CD4-positive, alpha-beta T cell (primary cell): ENCODE measurements around the gene SMYD3. TPM values are rescaled to one million over a fixed set of nuclear protein-coding genes. Genes with fewer than 3 reads are reported as not detected.

Source experiments
- ATAC-seq: fragments of 200-7000 bp; cut with Tn5 transposase; one replicate; pipeline ENCODE4 v1.10.0; 2022; ENCODE audit warnings: mild to moderate bottlenecking; ENCODE audit not compliant: poor library complexity
- CTCF ChIA-PET: fragments of 350-600 bp; sonication (Branson Sonifier 250); formaldehyde crosslinking; loops from one replicate; lab custom pipeline; 2021; ENCODE audit warnings: antibody characterized with exemption, inconsistent platforms; lab: Charles Lee
- POLR2A ChIA-PET: fragments of 350-600 bp; sonication (Branson Sonifier 250); formaldehyde crosslinking; loops from one replicate; lab custom pipeline; 2021; ENCODE audit warnings: antibody characterized with exemption, inconsistent platforms; lab: Charles Lee
- DNase-seq, 14 experiments: peaks; one replicate each; pipeline ENCODE4 v3.0.0-alpha.2; 2013 to 2020; ENCODE audit warnings: mixed read lengths in 2 of 14
- H3K27ac ChIP-seq, 2 donors: one replicate each; pipeline versions ENCODE4 v1.5.1 to v1.7.0; 2013; ENCODE audit warnings: low read length in 2 of 2, low read depth in 1 of 2, mild to moderate bottlenecking in 1 of 2
- H3K27me3 ChIP-seq, 2 experiments: 1 replicate in 1 of 2; 2 replicates in 1 of 2; pipeline versions ENCODE4 v1.6.1 to v1.7.0; 2013; ENCODE audit warnings: low read length in 2 of 2, control low read depth in 1 of 2, mild to moderate bottlenecking in 1 of 2, moderate library complexity in 1 of 2; ENCODE audit not compliant: insufficient read depth in 2 of 2, control insufficient read depth in 1 of 2
- H3K36me3 ChIP-seq: one replicate; pipeline ENCODE4 v1.6.1; 2013; ENCODE audit warnings: low read length, control low read depth; ENCODE audit not compliant: insufficient read depth
- H3K4me1 ChIP-seq: one replicate; pipeline ENCODE4 v1.6.1; 2013; ENCODE audit warnings: low read length, control low read depth; ENCODE audit not compliant: insufficient read depth
- H3K4me3 ChIP-seq: one replicate; pipeline ENCODE4 v1.5.1; 2013; ENCODE audit warnings: mild to moderate bottlenecking, low read length, moderate library complexity
- H3K9me3 ChIP-seq, 2 experiments: 1 replicate in 1 of 2; 2 replicates in 1 of 2; pipeline versions ENCODE4 v1.6.1 to v1.7.0; 2013; ENCODE audit warnings: low read length in 2 of 2, mild to moderate bottlenecking in 2 of 2, control low read depth in 1 of 2, moderate library complexity in 1 of 2; ENCODE audit not compliant: control insufficient read depth in 1 of 2, insufficient read depth in 1 of 2
- H3K27ac Mint-ChIP-seq: one replicate; pipeline ENCODE4 v1.8.0; 2020; ENCODE audit warnings: mixed read lengths
- H3K27me3 Mint-ChIP-seq: one replicate; pipeline ENCODE4 v1.8.0; 2021; ENCODE audit warnings: mixed read lengths
- H3K36me3 Mint-ChIP-seq: one replicate; pipeline ENCODE4 v1.8.0; 2021; ENCODE audit warnings: low read depth, mixed read lengths
- H3K4me1 Mint-ChIP-seq: one replicate; pipeline ENCODE4 v1.8.0; 2021; ENCODE audit warnings: low read depth, mixed read lengths
- H3K4me3 Mint-ChIP-seq: one replicate; pipeline ENCODE4 v1.8.0; 2020; ENCODE audit warnings: mild to moderate bottlenecking, mixed read lengths
- H3K9me3 Mint-ChIP-seq: one replicate; pipeline ENCODE4 v1.8.0; 2020; ENCODE audit warnings: mixed read lengths
- CTCF ChIP-seq: fragments of 200-600 bp; IDR thresholded peaks from one replicate; pipeline ENCODE4 v1.8.0; 2022; ENCODE audit warnings: antibody characterized with exemption, mild to moderate bottlenecking
- intact Hi-C, 2 experiments: fragments of 100-400 bp; cut with DNase I in 1 of 2; cut with micrococcal nuclease in 1 of 2; formaldehyde crosslinking; loops; one replicate each; pipeline versions ENCODE4 v1.15.1 to v1.9.0; 2023 to 2025; cut with DNase I, micrococcal nuclease
- total RNA-seq, 174 experiments: library from RNA in 2 of 174; stranded (reverse) in 2 of 174; gene quantifications; one replicate each; pipeline ENCODE4 v1.2.3 and lab custom pipeline; 2021 to 2026

The SMYD3 gene
- total RNA-seq, 2 experiments from 2014 or later, result 18.8 to 19.6 TPM

DNA sequence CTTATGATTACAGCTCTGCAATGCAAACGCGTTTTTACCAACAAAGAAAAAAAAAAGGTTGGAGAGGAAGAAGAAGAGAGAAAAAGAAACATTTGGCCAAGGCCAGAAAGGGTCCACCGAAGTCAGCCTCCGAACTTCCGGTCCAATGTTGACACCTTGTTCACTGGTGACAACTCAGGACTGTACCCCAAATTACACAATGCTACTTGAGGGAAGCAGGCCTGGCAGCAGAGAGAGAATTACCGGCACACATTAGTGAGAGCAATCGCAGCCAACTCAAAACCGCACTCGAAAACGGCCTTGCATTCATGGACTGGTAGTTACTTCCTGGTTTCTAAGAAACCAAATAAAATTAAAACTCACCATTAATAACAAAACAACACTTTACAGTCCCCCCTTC lies 699.8 kb downstream of the SMYD3 start:
- Mint-ChIP-seq H3K27ac (no peak overlapping the region), H3K4me3 (no peak overlapping the region), H3K27me3 (no peaks in the 10 kb centered on the region), H3K9me3 (no peaks in the 10 kb centered on the region), H3K4me1 (no peaks in the 10 kb centered on the region), H3K36me3 (no peaks in the 10 kb centered on the region)
- Histone ChIP-seq H3K4me1 (no peaks in the 10 kb centered on the region), H3K36me3 (no peaks in the 10 kb centered on the region), H3K27ac (no peak overlapping the region), H3K4me3 (no peak overlapping the region), H3K9me3 (no peaks in the 10 kb centered on the region), H3K27me3 (no peaks in the 10 kb centered on the region)
- ATAC-seq (no peak), DNase-seq (peak in 1 of 14 experiments; percentile 22)
- ChIA-PET POLR2A (no interaction called here), CTCF (no interaction called here)
- TF ChIP-seq CTCF, result no peak
- intact Hi-C loops, result no loop called here

GRCh38 chr1:245805532-245805931 lies 701.5 kb downstream of the SMYD3 start:
- H3K27me3 Mint-ChIP-seq, result no peaks in the 10 kb centered on the region
- no peak overlapping the region for H3K27ac Mint-ChIP-seq

GRCh38 chr1:245804696-245805095 lies 702.4 kb downstream of the SMYD3 start:
- no peaks in the 10 kb centered on the region for H3K4me1 Mint-ChIP-seq
- no peak overlapping the region for H3K4me3 Mint-ChIP-seq
- DNase-seq (no peak), ATAC-seq (no peak)
- CTCF ChIA-PET, result no interaction called here
- intact Hi-C loops, result no loop called here
- no peaks in the 10 kb centered on the region for H3K4me1 ChIP-seq
- H3K36me3 Mint-ChIP-seq, result peaks cover 5% of the 10 kb centered on the region
- no peaks in the 10 kb centered on the region for H3K9me3 Mint-ChIP-seq
- H3K4me3 ChIP-seq, result no peak overlapping the region
- H3K27me3 ChIP-seq, result no peaks in the 10 kb centered on the region
- no peaks in the 10 kb centered on the region for H3K27me3 Mint-ChIP-seq
- POLR2A ChIA-PET, result no interaction called here
- H3K27ac ChIP-seq, result no peak overlapping the region
- H3K9me3 ChIP-seq, result no peaks in the 10 kb centered on the region
- no peak overlapping the region for H3K27ac Mint-ChIP-seq
- no peaks in the 10 kb centered on the region for H3K36me3 ChIP-seq
- TF ChIP-seq CTCF, result no peak

More at GRCh38 chr1:245805532-245805931, 701.5 kb downstream of the SMYD3 start:
- no peaks in the 10 kb centered on the region for H3K4me1 ChIP-seq
- intact Hi-C loops, result no loop called here
- POLR2A ChIA-PET, result no interaction called here
- ATAC-seq (no peak), DNase-seq (no peak)
- no peak overlapping the region for H3K27ac ChIP-seq
- TF ChIP-seq CTCF, result no peak
- no peaks in the 10 kb centered on the region for H3K4me1 Mint-ChIP-seq
- no peaks in the 10 kb centered on the region for H3K9me3 ChIP-seq
- no peaks in the 10 kb centered on the region for H3K27me3 ChIP-seq
- H3K36me3 ChIP-seq, result no peaks in the 10 kb centered on the region
- H3K4me3 Mint-ChIP-seq, result no peak overlapping the region
- H3K9me3 Mint-ChIP-seq, result no peaks in the 10 kb centered on the region
- CTCF ChIA-PET, result no interaction called here
- no peak overlapping the region for H3K4me3 ChIP-seq
- peaks cover 5% of the 10 kb centered on the region for H3K36me3 Mint-ChIP-seq
